GM23248 (cell line): ENCODE data around the gene AGRN. TPM values are rescaled to one million over a fixed set of nuclear protein-coding genes. Genes with fewer than 3 reads are reported as not detected.
"Not testable (repeated sequence)": the region's sequence is repeated elsewhere in the genome, so short reads cannot be mapped to it uniquely, and the experiment has no call there.

Source experiments
- DNase-seq: peaks from one replicate; pipeline ENCODE4 v3.0.0-alpha.2; 2015
- H2AFZ ChIP-seq: fragments of 200-600 bp; sonication (generic); 2 replicates; pipeline ENCODE4 v1.6.1; 2016; ENCODE audit warnings: antibody characterized with exemption
- H3F3A ChIP-seq: fragments of 200-600 bp; sonication (generic); 2 replicates; pipeline ENCODE4 v1.6.1; 2016; ENCODE audit warnings: mild to moderate bottlenecking, antibody characterized with exemption, mixed run types; ENCODE audit not compliant: insufficient read depth
- H3K27ac ChIP-seq: fragments of 200-600 bp; sonication (generic); 2 replicates; pipeline ENCODE4 v1.5.1; 2016; ENCODE audit warnings: mild to moderate bottlenecking
- H3K27me3 ChIP-seq: fragments of 200-600 bp; sonication (generic); replicated peaks from 2 replicates; pipeline ENCODE4 v1.6.1; 2016; ENCODE audit warnings: mild to moderate bottlenecking; ENCODE audit not compliant: insufficient read depth
- H3K36me3 ChIP-seq: fragments of 200-600 bp; sonication (generic); 2 replicates; pipeline ENCODE4 v1.6.1; 2016; ENCODE audit warnings: low read depth, mild to moderate bottlenecking
- H3K4me1 ChIP-seq: fragments of 200-600 bp; sonication (generic); 2 replicates; pipeline ENCODE4 v1.6.1; 2016; ENCODE audit warnings: mild to moderate bottlenecking; ENCODE audit not compliant: insufficient read depth
- H3K4me2 ChIP-seq: fragments of 200-600 bp; sonication (generic); one replicate; pipeline ENCODE4 v1.6.1; 2016; ENCODE audit warnings: mild to moderate bottlenecking; ENCODE audit not compliant: unreplicated experiment
- H3K4me3 ChIP-seq: fragments of 200-600 bp; sonication (generic); 2 replicates; pipeline ENCODE4 v1.5.1; 2016; ENCODE audit warnings: mild to moderate bottlenecking
- H3K79me2 ChIP-seq: fragments of 200-600 bp; sonication (generic); 2 replicates; pipeline ENCODE4 v1.6.1; 2016; ENCODE audit warnings: mild to moderate bottlenecking; ENCODE audit not compliant: insufficient read depth
- H3K9ac ChIP-seq: fragments of 200-600 bp; sonication (generic); 2 replicates; pipeline ENCODE4 v1.6.1; 2016; ENCODE audit warnings: mild to moderate bottlenecking
- H3K9me2 ChIP-seq: fragments of 200-600 bp; sonication (generic); 2 replicates; pipeline ENCODE4 v1.6.1; 2016; ENCODE audit warnings: mixed run types, mild to moderate bottlenecking, moderate library complexity; ENCODE audit not compliant: insufficient read depth
- H3K9me3 ChIP-seq: fragments of 200-600 bp; sonication (generic); one replicate; pipeline ENCODE4 v1.6.1; 2017; ENCODE audit warnings: low read depth
- H4K20me1 ChIP-seq: fragments of 200-600 bp; sonication (generic); 2 replicates; pipeline ENCODE4 v1.6.0; 2016; ENCODE audit not compliant: insufficient read depth
- EZH2 ChIP-seq: fragments of 200-600 bp; sonication (generic); IDR thresholded peaks from 2 replicates; pipeline ENCODE4 v1.6.1; 2018; ENCODE audit warnings: antibody characterized with exemption, mild to moderate bottlenecking; ENCODE audit not compliant: insufficient read depth, poor library complexity, severe bottlenecking
- EZH2phosphoT487 ChIP-seq: fragments of 200-600 bp; sonication (generic); IDR thresholded peaks from 2 replicates; pipeline ENCODE4 v1.6.1; 2018; ENCODE audit warnings: antibody characterized with exemption, moderate library complexity, mild to moderate bottlenecking, low read depth; ENCODE audit not compliant: insufficient read depth
- WGBS, 2 experiments: methylation state at CpG; one replicate each; pipeline ENCODE4 v1.1.6; 2015 to 2017; ENCODE audit warnings: low lambda C conversion rate in 2 of 2, low coverage in 1 of 2; ENCODE audit errors: missing lambda C conversion rate in 2 of 2; 5-methylcytosine and 5-hydroxymethylcytosine counted together
- in situ Hi-C: fragments of 300-500 bp; cut with MboI; formaldehyde crosslinking; loops from 2 replicates; pipeline ENCODE4 v1.15.0; 2020
- polyA plus RNA-seq: library from polyadenylated mRNA; unstranded; fragments of >200 nt; fragmentation: Nextera tagmentation; extraction: Ambion mirVana; gene quantifications from 2 replicates; pipeline ENCODE4 v1.2.1, GENCODE V29; 2016
- small RNA-seq: library from RNA; depleted of rRNA; stranded (forward); fragments of <200 nt; gene quantifications from one replicate; pipeline ENCODE3, GENCODE V24; 2014; ENCODE audit warnings: low read depth, low replicate concordance
- total RNA-seq: library from RNA; depleted of rRNA; stranded (reverse); fragments of >200 nt; shearing (Covaris generic); gene quantifications from 2 replicates; pipeline ENCODE4 v1.2.3, GENCODE V29; 2014; rRNA removed

AGRN gene
- total and polyA plus RNA-seq, 2 experiments from 2014 or later, result 1.4 to 43.2 TPM

DNA sequence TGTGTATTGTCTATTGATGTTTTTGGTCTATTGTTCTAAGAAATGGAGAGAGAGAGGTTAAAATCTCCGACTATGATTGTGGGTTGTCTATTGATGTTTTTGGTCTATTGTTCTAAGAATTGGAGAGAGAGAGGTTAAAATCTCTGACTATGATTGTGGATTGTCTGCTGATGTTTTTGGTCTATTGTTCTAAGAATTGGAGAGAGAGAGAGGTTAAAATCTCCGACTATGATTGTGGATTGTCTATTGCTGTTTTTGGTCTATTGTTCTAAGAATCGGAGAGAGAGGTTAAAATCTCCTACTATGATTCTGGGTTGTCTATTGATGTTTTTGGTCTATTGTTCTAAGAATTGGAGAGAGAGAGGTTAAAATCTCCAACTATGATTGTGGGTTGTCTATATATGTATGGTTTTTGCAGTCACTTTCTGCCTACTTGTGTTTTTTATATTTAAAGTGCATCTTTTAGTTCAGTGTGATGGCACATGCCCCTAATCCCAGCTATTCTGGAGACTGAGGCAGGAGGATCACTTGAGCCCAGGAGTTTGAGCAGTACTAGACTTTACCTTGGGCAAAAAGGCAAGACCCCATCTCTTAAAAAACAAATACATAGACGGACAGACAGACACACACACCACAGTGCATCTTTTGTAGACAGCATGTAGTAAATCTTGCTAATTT lies 79.7 kb downstream of the AGRN start:
- peaks cover 3% of the 10 kb centered on the region; the same call in 1 of the 2 replicates for H3K79me2 ChIP-seq
- no peaks in the 10 kb centered on the region for H3K4me1 ChIP-seq
- H4K20me1 ChIP-seq, result no peaks in the 10 kb centered on the region
- TF ChIP-seq EZH2, result no peak
- no peak for TF ChIP-seq EZH2phosphoT487
- DNase-seq, result no peak
- in situ Hi-C loops, result no loop called here
- H2AFZ ChIP-seq, result no peak overlapping the region
- H3K9me2 ChIP-seq, result no peaks in the 10 kb centered on the region
- H3K4me2 ChIP-seq, result no peak overlapping the region
- no peaks in the 10 kb centered on the region for H3K36me3 ChIP-seq
- WGBS, 2 experiments, result 83 to 84% methylated on average over 4 of the region's 4 CpGs
- no peaks in the 10 kb centered on the region for H3F3A ChIP-seq
- H3K4me3 ChIP-seq, result no peak overlapping the region
- H3K9ac ChIP-seq, result no peak overlapping the region
- no peaks in the 10 kb centered on the region for H3K27me3 ChIP-seq
- no peaks in the 10 kb centered on the region for H3K9me3 ChIP-seq
- H3K27ac ChIP-seq, result no peak overlapping the region

DNA sequence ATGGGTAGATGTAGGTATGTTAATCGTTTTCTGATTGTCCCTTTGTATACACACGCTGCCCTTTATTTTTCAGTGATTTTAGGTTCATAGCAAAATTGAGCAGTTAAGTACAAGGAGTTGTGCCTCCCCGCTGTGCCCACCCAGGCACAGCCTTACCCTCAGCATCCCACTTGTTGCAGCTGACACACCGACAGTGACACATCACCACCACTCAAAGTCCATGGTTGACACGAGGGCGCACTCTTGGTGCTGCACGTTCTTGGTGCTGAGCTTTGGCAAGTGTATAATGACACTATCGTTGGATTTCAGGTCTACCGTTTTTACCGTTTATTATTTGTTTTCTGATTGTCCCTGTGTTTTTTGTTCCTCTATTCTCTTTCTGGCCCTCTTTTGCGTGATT lies 80.4 kb downstream of the AGRN start:
- no peaks in the 10 kb centered on the region for H3K4me1 ChIP-seq
- no peak for DNase-seq
- no peak for TF ChIP-seq EZH2phosphoT487
- no peak for TF ChIP-seq EZH2
- H3K4me3 ChIP-seq, result no peak overlapping the region
- WGBS, 2 experiments, result 96 to 98% methylated on average over 11 of the region's 11 CpGs
- no peaks in the 10 kb centered on the region for H3F3A ChIP-seq
- H3K36me3 ChIP-seq, result no peaks in the 10 kb centered on the region
- H2AFZ ChIP-seq, result no peak overlapping the region
- H4K20me1 ChIP-seq, result no peaks in the 10 kb centered on the region
- H3K27me3 ChIP-seq, result no peaks in the 10 kb centered on the region
- in situ Hi-C loops, result no loop called here
- H3K9me2 ChIP-seq, result no peaks in the 10 kb centered on the region
- no peaks in the 10 kb centered on the region for H3K9me3 ChIP-seq
- no peak overlapping the region for H3K27ac ChIP-seq
- peaks cover 6% of the 10 kb centered on the region; the same call in 1 of the 2 replicates for H3K79me2 ChIP-seq
- no peak overlapping the region for H3K4me2 ChIP-seq
- H3K9ac ChIP-seq, result no peak overlapping the region

DNA sequence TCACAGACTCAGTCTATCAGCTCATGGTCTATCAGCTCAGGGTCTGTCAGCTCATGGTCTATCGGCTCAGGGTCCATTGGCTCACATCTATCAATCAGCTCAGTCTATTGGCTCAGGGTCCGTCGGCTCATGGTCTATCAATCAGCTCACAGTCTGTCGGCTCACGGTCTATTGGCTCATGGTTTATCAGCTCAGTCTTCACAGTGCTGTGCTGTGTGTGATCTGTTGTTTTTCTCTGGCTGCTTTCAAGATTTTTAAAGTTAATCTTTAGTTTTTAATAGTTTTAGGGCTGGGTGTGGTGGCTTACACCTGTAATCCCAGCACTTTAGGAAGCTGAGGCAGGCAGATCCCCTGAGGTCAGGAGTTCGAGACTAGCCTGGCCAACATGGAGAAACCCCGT lies 81.6 kb downstream of the AGRN start:
- in situ Hi-C loops, result no loop called here

DNA sequence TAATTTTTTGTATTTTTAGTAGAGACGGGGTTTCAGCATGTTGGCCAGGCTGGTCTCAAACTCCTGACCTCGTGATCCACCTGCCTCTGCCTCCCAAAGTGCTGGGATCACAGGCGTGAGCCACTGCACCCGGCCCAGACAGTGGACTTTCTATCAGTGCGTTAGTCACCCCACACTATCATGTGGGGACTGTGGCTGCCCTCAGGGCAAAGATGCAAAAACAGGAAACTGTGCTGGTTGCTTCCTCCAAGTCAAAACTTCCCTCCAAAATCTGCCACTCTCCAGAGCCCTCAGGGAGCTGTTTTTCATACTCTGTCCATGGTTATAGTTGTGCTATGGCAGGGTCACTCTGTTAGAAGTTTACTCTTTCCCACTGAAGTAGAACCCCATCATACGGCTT lies 84.2 kb downstream of the AGRN start:
- H3K9me3 ChIP-seq, H3K4me3 ChIP-seq, H3K27ac ChIP-seq, H3K36me3 ChIP-seq, in situ Hi-C loops, DNase-seq, H3K9me2 ChIP-seq, H3K9ac ChIP-seq, H3F3A ChIP-seq, H3K4me2 ChIP-seq, H2AFZ ChIP-seq, H4K20me1 ChIP-seq, H3K27me3 ChIP-seq, H3K4me1 ChIP-seq: not testable (repeated sequence)
- H3K79me2 ChIP-seq, result peaks cover 17% of the 10 kb centered on the region; the same call in 1 of the 2 replicates
- WGBS, 2 experiments, result 89 to 92% methylated on average over 6 of the region's 6 CpGs

More for the DNA sequence above, 81.6 kb downstream of the AGRN start:
- TF ChIP-seq EZH2phosphoT487 (no peak), EZH2 (no peak)
- peaks cover 6% of the 10 kb centered on the region; the same call in 1 of the 2 replicates for H3K79me2 ChIP-seq
- no peaks in the 10 kb centered on the region for H3F3A ChIP-seq
- H3K4me2 ChIP-seq, result no peak overlapping the region
- WGBS, 2 experiments, result 92 to 93% methylated on average over 7 of the region's 7 CpGs
- no peaks in the 10 kb centered on the region for H3K36me3 ChIP-seq
- H3K9ac ChIP-seq, result no peak overlapping the region
- no peaks in the 10 kb centered on the region for H3K4me1 ChIP-seq
- no peak overlapping the region for H3K27ac ChIP-seq
- H3K27me3 ChIP-seq, result no peaks in the 10 kb centered on the region
- no peaks in the 10 kb centered on the region for H3K9me2 ChIP-seq
- H3K9me3 ChIP-seq, result no peaks in the 10 kb centered on the region
- H3K4me3 ChIP-seq, result no peak overlapping the region
- no peak overlapping the region for H2AFZ ChIP-seq
- no peak for DNase-seq
- H4K20me1 ChIP-seq, result no peaks in the 10 kb centered on the region

Small RNA genes lying within 50 kb of the gene (small RNA-seq; reads per million reads assigned to genes)
- not detected for gene AL645608.3

Other genes with a start within 250 kb of the AGRN start
- 40.9 and 68.3 TPM in 2 replicates for gene SAMD11, start 96.2 kb upstream of the AGRN start, total RNA-seq
- 8.0 and 8.2 TPM in 2 replicates for gene SAMD11, start 96.2 kb upstream of the AGRN start, polyA plus RNA-seq
- 66.4 and 67.3 TPM in 2 replicates for gene NOC2L, start 60.9 kb upstream of the AGRN start, total RNA-seq
- gene NOC2L, start 60.9 kb upstream of the AGRN start, polyA plus RNA-seq, result 64.0 and 65.0 TPM in 2 replicates
- 19.2 and 23.3 TPM in 2 replicates for gene KLHL17, start 59.5 kb upstream of the AGRN start, total RNA-seq
- 4.7 and 5.5 TPM in 2 replicates for gene KLHL17, start 59.5 kb upstream of the AGRN start, polyA plus RNA-seq
- gene PLEKHN1, start 53.6 kb upstream of the AGRN start, total RNA-seq, result 1.4 and 2.1 TPM in 2 replicates
- gene PLEKHN1, start 53.6 kb upstream of the AGRN start, polyA plus RNA-seq, result 1.7 and 2.5 TPM in 2 replicates
- not detected in 2 replicates for gene PERM1, start 38.0 kb upstream of the AGRN start, total RNA-seq
- gene PERM1, start 38.0 kb upstream of the AGRN start, polyA plus RNA-seq, result 0.45 and 0.61 TPM in 2 replicates
- gene HES4, start 20.0 kb upstream of the AGRN start, total RNA-seq, result 3.1 and 7.6 TPM in 2 replicates
- 3.7 and 4.1 TPM in 2 replicates for gene HES4, start 20.0 kb upstream of the AGRN start, polyA plus RNA-seq
- 41.2 and 49.1 TPM in 2 replicates for gene ISG15, start 6.6 kb upstream of the AGRN start, total RNA-seq
- gene ISG15, start 6.6 kb upstream of the AGRN start, polyA plus RNA-seq, result 77.0 and 85.7 TPM in 2 replicates
- not detected in 2 replicates for gene RNF223, start 54.2 kb downstream of the AGRN start, total RNA-seq
- gene RNF223, start 54.2 kb downstream of the AGRN start, polyA plus RNA-seq, result not detected in 2 replicates
- gene C1orf159, start 96.0 kb downstream of the AGRN start, total RNA-seq, result 5.2 and 13.1 TPM in 2 replicates
- gene C1orf159, start 96.0 kb downstream of the AGRN start, polyA plus RNA-seq, result 11.0 and 11.4 TPM in 2 replicates
- not detected in 2 replicates for gene TTLL10, start 153.8 kb downstream of the AGRN start, total RNA-seq
- not detected in 2 replicates for gene TTLL10, start 153.8 kb downstream of the AGRN start, polyA plus RNA-seq
- not detected in 2 replicates for gene TNFRSF18, start 186.5 kb downstream of the AGRN start, total RNA-seq
- 0.18 TPM in 1 of 2 replicates, not detected in the other for gene TNFRSF18, start 186.5 kb downstream of the AGRN start, polyA plus RNA-seq
- not detected in 2 replicates for gene TNFRSF4, start 194.0 kb downstream of the AGRN start, total RNA-seq
- gene TNFRSF4, start 194.0 kb downstream of the AGRN start, polyA plus RNA-seq, result not detected in 2 replicates
- 214 and 216 TPM in 2 replicates for gene SDF4, start 211.9 kb downstream of the AGRN start, total RNA-seq
- gene SDF4, start 211.9 kb downstream of the AGRN start, polyA plus RNA-seq, result 261 and 269 TPM in 2 replicates
- 50.3 and 52.5 TPM in 2 replicates for gene B3GALT6, start 212.1 kb downstream of the AGRN start, total RNA-seq
- 6.5 and 8.3 TPM in 2 replicates for gene B3GALT6, start 212.1 kb downstream of the AGRN start, polyA plus RNA-seq
- 0.38 and 3.1 TPM in 2 replicates for gene C1QTNF12, start 226.6 kb downstream of the AGRN start, total RNA-seq
- 2.0 and 2.1 TPM in 2 replicates for gene C1QTNF12, start 226.6 kb downstream of the AGRN start, polyA plus RNA-seq